GM12892 (cell line): Measurements from ENCODE around the gene SRGAP2.
"Not testable (repeated sequence)": the region's sequence is repeated elsewhere in the genome, so short reads cannot be mapped to it uniquely, and the experiment has no call there.

Experiments used
- POLR2A ChIP-seq: IDR thresholded peaks from 2 replicates; pipeline ENCODE4 v1.6.1; 2011; ENCODE audit warnings: low read depth, low read length, control low read depth
- POLR2AphosphoS5 ChIP-seq: IDR thresholded peaks from 2 replicates; pipeline ENCODE4 v1.6.1; 2011; ENCODE audit warnings: low read depth, low read length, control low read depth
- TAF1 ChIP-seq: IDR thresholded peaks from 2 replicates; pipeline ENCODE4 v1.6.1; 2011; ENCODE audit warnings: low read depth, mild to moderate bottlenecking, control low read depth, low read length, borderline replicate concordance

GRCh38 chr1:206167350-206168029 is 35.9 kb upstream of the SRGAP2 start:
- not testable (repeated sequence) for TF ChIP-seq TAF1, POLR2A, POLR2AphosphoS5
